ENCODE results near the gene FANCD2.
"Not testable (repeated sequence)": the region's sequence is repeated elsewhere in the genome, so short reads cannot be mapped to it uniquely, and the experiment has no call there.

Gene FANCD2

GRCh38 chr3:10012106-10012505, 14.1 kb upstream of the FANCD2 start:
- H4K20me1 ChIP-seq, result peaks cover 30% of the 10 kb centered on the region
- no peak overlapping the region for H3K4me2 ChIP-seq
- H3K27ac ChIP-seq, result no peak overlapping the region
- no peaks in the 10 kb centered on the region for H3K9me3 ChIP-seq
- H3K4me3 ChIP-seq, result no peak overlapping the region
- H3K4me1 ChIP-seq, result peaks cover 56% of the 10 kb centered on the region
- no peaks in the 10 kb centered on the region for H3K27me3 ChIP-seq
- H3K9ac ChIP-seq, result no peak overlapping the region
- H3K36me3 ChIP-seq, result peaks cover under 1% of the 10 kb centered on the region; the same call in 1 of the 2 replicates
- TF ChIP-seq Cebpa-rat (IDR thresholded peaks at IDR 0.05), result no peak

- peaks cover 12% of the 10 kb centered on the region for H4K20me1 ChIP-seq
- H3K9ac ChIP-seq, result peak overlapping the region; percentile 39
- peaks cover 23% of the 10 kb centered on the region for H3K4me1 ChIP-seq
- no peaks in the 10 kb centered on the region for H3K27me3 ChIP-seq
- H3K9me3 ChIP-seq, result no peaks in the 10 kb centered on the region
- H3K4me2 ChIP-seq, result peak overlapping the region; percentile 61
- H3K4me3 ChIP-seq, result no peak overlapping the region
- peaks cover 33% of the 10 kb centered on the region for H3K36me3 ChIP-seq
- peak overlapping the region; percentile 10; the same call in 1 of the 2 replicates for H3K27ac ChIP-seq
- no peak for TF ChIP-seq Cebpa-rat (IDR thresholded peaks at IDR 0.05)
These were observed 10.8 kb upstream of the FANCD2 start for GRCh38 chr3:10015461-10015904.

- no peaks in the 10 kb centered on the region for H4K20me1 ChIP-seq
- H3K27me3 ChIP-seq, result no peaks in the 10 kb centered on the region
- peaks cover 56% of the 10 kb centered on the region for H3K36me3 ChIP-seq
- H3K4me2 ChIP-seq, result no peak overlapping the region
- H3K4me1 ChIP-seq, result peaks cover 13% of the 10 kb centered on the region
- H3K9ac ChIP-seq, result no peak overlapping the region
- TF ChIP-seq Cebpa-rat (IDR thresholded peaks at IDR 0.05), result no peak
- no peaks in the 10 kb centered on the region for H3K9me3 ChIP-seq
- no peak overlapping the region for H3K27ac ChIP-seq
- H3K4me3 ChIP-seq, result no peak overlapping the region
These were observed 8.5 kb upstream of the FANCD2 start for GRCh38 chr3:10017636-10018292.

- not testable (repeated sequence) for H3K4me2 ChIP-seq, H3K27me3 ChIP-seq, H4K20me1 ChIP-seq, H3K9ac ChIP-seq, H3K4me3 ChIP-seq, H3K27ac ChIP-seq, H3K9me3 ChIP-seq
- H3K4me1 ChIP-seq, result peaks cover 13% of the 10 kb centered on the region
- H3K36me3 ChIP-seq, result peaks cover 66% of the 10 kb centered on the region
These were observed 7.4 kb upstream of the FANCD2 start for GRCh38 chr3:10018806-10019205.

- Histone ChIP-seq H4K20me1 (no peaks in the 10 kb centered on the region), H3K4me2 (no peak overlapping the region), H3K27me3 (no peaks in the 10 kb centered on the region), H3K36me3 (peaks cover 68% of the 10 kb centered on the region), H3K9me3 (no peaks in the 10 kb centered on the region), H3K27ac (no peak overlapping the region), H3K4me1 (peaks cover 13% of the 10 kb centered on the region), H3K4me3 (no peak overlapping the region), H3K9ac (no peak overlapping the region)
- no peak for TF ChIP-seq Cebpa-rat (IDR thresholded peaks at IDR 0.05)
These were observed 6.9 kb upstream of the FANCD2 start for GRCh38 chr3:10019326-10019725.

GRCh38 chr3:10021856-10022775, 4.1 kb upstream of the FANCD2 start:
- Histone ChIP-seq H3K36me3 (peaks cover 68% of the 10 kb centered on the region), H3K9ac (no peak overlapping the region), H4K20me1 (no peaks in the 10 kb centered on the region), H3K27me3 (no peaks in the 10 kb centered on the region), H3K4me3 (no peak overlapping the region), H3K4me1 (peaks cover 18% of the 10 kb centered on the region), H3K9me3 (no peaks in the 10 kb centered on the region), H3K4me2 (no peak overlapping the region), H3K27ac (no peak overlapping the region)
- TF ChIP-seq Cebpa-rat (IDR thresholded peaks at IDR 0.05), result no peak

- no peak for TF ChIP-seq Cebpa-rat (IDR thresholded peaks at IDR 0.05)
- Histone ChIP-seq H3K27ac (no peak overlapping the region), H3K9me3 (no peaks in the 10 kb centered on the region), H3K9ac (no peak overlapping the region), H3K4me3 (no peak overlapping the region), H3K4me1 (peaks cover 26% of the 10 kb centered on the region), H3K36me3 (peaks cover 60% of the 10 kb centered on the region), H4K20me1 (no peaks in the 10 kb centered on the region), H3K27me3 (no peaks in the 10 kb centered on the region), H3K4me2 (no peak overlapping the region)
These were observed 2.5 kb upstream of the FANCD2 start for GRCh38 chr3:10023587-10024310.

GRCh38 chr3:10025205-10026083, 793 bp upstream of the FANCD2 start:
- H3K4me1 ChIP-seq, result peaks cover 26% of the 10 kb centered on the region
- no peaks in the 10 kb centered on the region for H3K9me3 ChIP-seq
- H3K4me2 ChIP-seq, result peak overlapping the region; percentile 94
- H3K27me3 ChIP-seq, result no peaks in the 10 kb centered on the region
- TF ChIP-seq Cebpa-rat (IDR thresholded peaks at IDR 0.05), result no peak
- H3K4me3 ChIP-seq, result peak overlapping the region; percentile 82
- H3K36me3 ChIP-seq, result peaks cover 60% of the 10 kb centered on the region
- H3K9ac ChIP-seq, result peak overlapping the region; percentile 90
- H3K27ac ChIP-seq, result peak overlapping the region; percentile 90
- H4K20me1 ChIP-seq, result no peaks in the 10 kb centered on the region

- H3K9ac ChIP-seq, result no peak overlapping the region
- H3K4me1 ChIP-seq, result no peaks in the 10 kb centered on the region
- no peak overlapping the region for H3K27ac ChIP-seq
- H3K27me3 ChIP-seq, result no peaks in the 10 kb centered on the region
- H3K36me3 ChIP-seq, result peaks cover 89% of the 10 kb centered on the region
- no peaks in the 10 kb centered on the region for H3K9me3 ChIP-seq
- TF ChIP-seq Cebpa-rat (IDR thresholded peaks at IDR 0.05), result no peak
- H4K20me1 ChIP-seq, result no peaks in the 10 kb centered on the region
- no peak overlapping the region for H3K4me3 ChIP-seq
- no peak overlapping the region for H3K4me2 ChIP-seq
These were observed 14.8 kb downstream of the FANCD2 start for GRCh38 chr3:10041034-10041433.

Data from BLaER1 (cell line).